NCI-H2196 (cell line): Measurements from ENCODE around the gene DAPK1.
"Not testable (repeated sequence)": the region's sequence is repeated elsewhere in the genome, so short reads cannot be mapped to it uniquely, and the experiment has no call there.

ENCODE experiments used
- DNase-seq: peaks from one replicate; lab custom pipeline; 2025; ENCODE audit not compliant: unreplicated experiment; lab: John Stamatoyannopoulos, UW

DAPK1 gene

DNA sequence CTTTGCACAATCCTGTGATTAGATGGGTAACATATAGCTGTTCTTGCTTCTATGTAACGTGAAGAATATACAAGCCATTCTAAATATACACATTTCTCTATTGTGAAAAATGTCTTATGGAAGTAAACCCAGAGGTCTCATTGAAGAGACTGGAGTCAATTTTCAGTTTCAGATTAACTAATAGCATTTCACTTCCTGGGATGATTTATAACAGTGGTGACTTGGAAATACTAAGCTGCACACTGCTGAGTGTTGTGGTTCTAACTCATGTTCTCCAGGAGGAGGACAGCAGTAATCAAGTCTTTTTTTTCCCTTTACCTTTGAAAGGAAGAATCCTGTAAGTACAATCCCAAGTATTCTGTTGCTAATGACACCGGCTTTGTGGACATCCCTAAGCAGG, 231.6 kb downstream of the DAPK1 start:
- DNase-seq, result no peak

DNA sequence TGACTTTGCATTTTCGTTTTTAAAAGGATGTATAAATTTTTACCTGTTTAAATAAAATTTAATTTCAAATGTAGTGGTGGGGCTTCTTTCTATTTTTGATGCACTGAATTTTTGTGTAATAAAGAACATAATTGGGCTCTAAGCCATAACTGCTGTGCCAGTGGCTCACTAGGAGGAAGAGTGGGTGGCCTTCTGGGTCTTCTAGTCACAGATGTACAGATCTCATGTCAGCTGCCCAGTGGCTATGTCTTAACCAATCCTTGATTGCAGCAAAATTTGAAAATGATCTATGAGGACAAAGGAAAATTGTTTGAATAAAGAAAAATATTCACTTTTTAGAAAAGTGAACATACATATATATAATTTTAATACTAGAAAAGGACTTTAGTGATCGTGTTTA, 233.7 kb downstream of the DAPK1 start:
- DNase-seq, result no peak

DNA sequence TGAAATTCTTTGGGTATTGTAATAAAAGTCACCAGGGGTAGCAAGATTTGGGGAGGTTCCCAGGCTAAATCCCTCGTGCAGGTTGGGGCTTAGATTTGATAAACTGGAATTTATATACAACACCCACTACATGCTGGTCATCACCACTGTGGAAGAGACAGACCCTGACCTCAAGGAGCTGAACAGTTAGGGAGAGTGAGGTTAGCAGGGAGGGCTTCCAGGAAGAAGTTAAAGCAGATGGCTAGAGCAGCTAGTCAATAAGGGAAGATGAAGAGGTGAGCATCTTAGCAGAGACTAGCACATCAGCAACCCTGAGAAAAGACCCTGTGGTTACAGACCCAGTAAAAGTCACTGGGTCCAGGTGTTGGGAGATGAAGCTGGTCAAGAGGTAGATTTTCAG, 234.7 kb downstream of the DAPK1 start:
- no peak for DNase-seq

DNA sequence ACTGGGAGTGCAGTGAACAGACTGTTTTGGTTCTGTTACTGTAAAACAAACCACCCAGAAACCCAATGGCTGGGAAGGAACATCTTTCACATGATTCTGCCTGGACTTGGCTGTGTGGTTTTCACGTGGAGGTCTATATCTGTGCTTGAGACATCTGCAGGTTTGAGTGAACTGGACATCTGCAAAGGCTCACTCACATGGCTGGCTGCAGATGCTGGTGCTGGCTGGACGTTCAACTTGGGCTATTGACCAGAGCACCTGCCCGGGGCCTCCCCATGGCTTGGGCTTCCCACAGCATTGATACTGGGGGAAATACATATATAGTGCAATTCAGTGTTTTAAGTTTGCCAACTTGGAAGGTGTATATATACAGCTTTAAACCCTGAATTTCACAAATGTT, 235.1 kb downstream of the DAPK1 start:
- DNase-seq, result no peak

DNA sequence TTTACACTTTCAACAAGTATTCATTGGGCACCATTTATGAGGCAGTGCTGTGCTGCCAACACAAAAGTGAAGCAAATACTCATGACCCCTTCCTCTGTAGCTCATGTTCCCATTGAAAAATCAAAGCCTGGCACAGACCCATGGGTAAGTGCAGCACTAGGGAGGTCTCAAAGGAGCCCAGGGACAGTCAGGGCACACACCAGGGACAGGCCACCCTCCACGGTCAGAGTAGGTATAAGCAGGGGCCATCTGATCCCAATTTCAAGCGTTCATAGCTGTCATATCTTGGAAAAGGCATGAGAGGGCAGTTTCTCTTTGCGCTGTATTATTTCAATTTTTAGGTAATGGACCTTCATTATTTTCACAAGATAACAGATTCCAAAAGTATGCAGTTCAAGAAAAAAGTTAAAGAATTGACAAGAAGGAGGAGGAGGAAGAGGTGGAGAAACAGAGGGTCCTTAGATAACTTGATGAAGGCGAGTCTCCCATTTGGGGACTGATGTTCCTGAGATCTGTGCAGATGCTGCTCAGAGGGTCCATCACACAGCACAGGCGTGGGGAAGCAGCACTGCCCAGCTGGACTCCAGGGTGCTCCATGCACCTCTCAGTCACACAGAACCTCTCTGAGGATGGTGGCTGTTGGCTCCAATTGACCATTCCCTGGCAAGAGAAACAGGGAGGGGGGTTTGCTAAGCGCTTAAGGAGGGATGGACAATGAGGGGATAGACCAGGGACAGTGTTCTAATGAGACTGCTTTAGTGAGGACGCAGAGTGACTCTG, 235.8 kb downstream of the DAPK1 start:
- DNase-seq, result no peak

DNA sequence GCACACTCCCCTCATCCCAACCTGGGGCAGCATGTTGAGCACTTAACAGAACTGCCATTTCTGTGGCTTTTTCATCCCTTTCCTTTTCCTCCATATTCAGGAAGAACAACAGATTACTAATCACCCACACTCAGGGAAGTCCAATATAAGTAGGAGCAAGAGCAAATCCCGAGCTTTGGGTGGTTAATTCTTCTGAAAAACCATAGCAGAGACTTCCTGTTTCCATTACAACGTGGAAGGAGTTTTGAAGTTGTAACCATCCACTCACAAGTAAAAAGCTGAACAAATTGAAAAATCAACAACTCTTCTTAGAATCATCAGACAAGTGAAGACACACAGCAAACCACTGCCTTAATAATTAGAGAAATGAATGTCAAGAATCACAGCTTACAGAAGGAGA, 236.4 kb downstream of the DAPK1 start:
- DNase-seq, result no peak

DNA sequence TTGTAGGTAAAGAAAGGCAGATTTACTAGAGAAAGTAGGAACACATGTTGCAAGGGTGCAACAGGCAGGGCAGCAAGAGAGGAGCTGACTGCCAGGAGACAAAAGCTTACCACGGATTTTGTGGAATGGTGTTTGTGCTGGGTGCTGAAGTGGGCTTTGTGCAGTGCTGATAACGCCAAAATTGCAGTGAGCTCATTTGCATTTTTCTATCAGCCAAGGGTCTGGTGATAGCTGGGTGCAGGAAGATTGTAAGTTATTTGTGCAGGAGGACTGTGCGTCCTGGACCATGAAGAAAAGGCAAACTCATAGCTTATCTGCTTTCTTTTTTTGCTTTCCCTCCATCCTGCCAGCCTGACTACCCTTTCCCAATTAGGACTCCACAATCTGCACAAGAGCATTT, 241.9 kb downstream of the DAPK1 start:
- no peak for DNase-seq

DNA sequence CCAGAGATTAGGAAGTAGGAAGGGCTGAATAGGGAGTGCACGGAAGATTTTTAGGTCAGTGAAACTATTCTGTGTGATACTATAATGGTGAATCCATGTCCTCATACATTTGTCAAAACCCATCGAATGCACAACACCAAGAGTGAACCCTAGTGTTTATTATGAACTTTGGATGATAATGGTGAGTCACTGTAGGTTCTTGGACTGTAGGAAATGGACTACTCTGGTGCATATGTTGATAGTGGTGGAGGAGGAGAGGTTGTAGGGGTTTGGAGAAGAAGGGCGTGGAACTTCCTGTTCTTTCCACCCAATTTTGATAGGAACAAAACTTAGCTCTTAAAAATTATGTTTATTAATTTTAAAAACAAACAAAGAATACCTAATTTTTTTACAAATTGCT, 242.5 kb downstream of the DAPK1 start:
- DNase-seq, result no peak

DNA sequence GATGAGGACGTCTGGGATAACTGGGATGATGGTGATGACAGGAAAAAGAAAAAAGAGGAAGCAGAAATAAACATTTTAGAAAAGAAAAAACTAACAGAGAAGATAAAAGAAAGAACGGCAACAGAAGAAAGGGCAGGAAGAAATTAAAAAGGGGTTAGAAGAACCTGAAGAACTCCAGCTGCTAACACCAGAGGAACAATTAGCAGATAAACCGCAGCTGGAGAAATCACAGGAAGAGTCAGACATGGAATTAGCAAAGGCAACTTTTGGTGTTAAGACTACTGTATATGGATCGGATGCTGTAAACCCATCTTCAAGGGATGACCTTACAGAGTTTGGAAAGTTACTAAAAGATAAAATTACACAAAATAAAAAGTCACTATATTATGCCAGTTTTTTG, 243.7 kb downstream of the DAPK1 start:
- DNase-seq, result no peak

DNA sequence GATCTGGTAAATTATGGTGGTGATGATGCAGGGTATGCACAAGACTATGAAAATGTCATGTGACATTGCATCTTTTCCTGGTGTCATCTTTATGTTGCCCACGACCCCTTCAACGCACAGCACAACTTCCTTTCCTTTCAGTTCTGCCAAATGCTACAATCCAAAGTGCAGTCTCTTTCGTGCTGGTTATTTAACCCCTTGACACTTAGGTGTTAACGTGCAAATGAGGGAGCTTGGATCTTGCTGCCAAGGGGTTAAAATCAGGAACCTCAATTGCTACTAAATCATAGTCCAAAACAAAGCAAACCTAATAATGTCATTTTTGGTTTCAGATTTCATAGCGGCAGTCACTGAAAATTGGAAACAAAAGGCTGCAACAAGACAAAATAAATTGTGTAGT, 244.2 kb downstream of the DAPK1 start:
- DNase-seq, result no peak

DNA sequence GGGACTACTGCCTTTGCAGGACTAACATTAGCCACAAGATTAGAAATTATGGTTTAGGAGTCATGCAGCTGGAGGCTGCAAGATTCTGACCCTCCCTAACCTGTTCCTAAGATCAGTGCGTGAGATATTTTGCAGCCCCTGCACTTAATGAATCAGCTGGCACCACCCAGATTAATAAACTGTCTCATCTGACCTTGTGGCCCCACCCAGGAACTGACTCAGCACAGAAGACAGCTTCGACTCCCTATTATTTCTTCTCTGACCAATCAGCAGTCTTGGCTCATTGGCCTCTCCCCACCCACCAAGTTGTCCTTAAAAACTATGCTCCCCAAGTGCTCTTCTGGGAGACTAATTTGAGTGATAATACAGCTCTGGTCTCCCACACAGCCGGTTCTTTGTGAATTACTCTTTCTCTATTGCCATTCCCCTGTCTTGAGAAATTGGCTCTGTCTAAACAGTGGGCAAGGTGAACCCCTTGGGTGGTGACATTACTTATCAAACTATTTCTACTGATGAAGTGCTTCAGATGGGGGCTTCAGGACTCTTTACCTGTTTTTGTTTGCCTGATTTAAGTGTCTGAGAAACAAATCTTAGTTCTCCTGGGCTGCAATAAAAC, 245.3 kb downstream of the DAPK1 start:
- DNase-seq, result no peak

DNA sequence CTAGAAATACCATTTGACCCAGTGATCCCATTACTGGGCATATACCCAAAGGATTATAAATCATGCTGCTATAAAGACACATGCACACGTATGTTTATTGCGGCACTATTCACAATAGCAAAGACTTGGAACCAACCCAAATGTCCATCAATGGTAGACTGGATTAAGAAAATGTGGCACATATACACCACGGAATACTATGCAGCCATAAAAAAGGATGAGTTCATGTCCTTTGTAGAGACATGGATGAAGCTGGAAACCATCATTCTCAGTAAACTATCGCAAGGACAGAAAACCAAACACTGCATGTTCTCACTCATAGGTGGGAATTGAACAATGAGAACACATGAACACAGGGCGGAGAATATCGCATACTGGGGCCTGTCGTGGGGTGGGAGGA, 246.6 kb downstream of the DAPK1 start:
- not testable (repeated sequence) for DNase-seq

DNA sequence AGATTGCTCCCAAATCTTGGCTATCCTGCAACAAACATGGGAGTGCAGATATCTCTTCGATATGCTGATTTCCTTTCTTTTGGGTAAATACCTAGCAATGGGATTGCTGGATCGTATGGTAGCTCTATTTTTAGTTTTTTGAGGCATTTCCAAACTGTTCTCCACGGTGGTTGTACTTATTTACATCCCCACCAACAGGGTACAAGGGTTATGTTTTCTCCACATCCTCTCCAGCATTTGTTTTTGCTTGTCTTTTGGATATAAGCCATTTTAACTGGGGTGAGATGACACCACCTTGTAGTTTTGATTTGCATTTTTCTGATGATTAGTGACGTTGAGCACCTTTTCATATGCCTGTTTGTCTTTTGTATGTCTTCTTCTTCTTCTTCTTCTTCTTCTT, 248.5 kb downstream of the DAPK1 start:
- no peak for DNase-seq

DNA sequence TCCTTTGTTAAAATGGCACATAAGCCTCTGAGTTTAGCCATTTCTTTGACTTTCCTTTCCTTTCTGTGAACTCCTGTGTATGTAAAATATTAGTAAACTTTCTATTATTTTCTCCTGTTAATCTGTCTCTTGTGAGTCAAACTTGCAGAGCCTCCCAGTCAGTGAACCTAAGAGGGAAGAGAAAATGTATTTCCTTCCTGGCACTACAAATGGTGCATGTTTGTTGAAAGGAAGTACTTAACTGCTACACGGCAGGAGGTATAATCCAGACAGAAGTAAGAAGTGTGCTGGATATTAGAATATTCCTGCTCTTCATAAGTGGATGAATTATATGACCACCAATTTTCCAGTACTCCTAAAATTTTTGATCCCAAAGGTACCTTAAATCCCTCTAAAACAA, 251.2 kb downstream of the DAPK1 start:
- no peak for DNase-seq

DNA sequence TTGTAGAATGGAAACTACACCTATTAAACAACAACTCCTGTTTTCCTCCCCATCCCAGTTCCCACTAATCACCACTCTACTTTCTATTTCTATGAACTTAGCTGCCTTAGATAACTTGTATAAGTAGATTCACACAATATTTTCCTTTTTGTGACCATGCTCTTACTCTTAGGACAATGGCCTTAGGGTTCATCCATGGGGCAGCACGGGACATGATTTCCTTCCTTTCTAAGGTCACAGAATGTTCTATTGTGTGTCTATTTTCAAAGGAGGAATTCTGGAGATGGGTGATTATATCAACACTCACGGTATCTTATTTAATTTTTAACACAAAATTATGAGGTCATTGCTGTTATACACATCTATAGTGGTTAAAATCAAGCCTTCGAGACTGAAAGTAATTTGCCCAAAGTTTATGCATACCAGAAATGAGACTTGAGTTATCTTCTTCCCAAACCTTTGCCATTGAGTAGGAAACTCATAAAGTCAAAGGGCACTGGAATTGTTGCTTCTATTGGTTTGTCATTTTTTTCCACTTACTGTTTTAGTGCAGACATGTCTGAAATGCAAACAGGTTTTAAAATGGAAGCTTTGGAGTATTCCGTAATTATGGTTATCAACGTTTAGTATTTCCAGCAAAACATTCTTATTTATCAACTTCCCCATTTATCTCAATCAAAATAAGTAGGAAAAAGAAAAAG, 251.8 kb downstream of the DAPK1 start:
- no peak for DNase-seq

DNA sequence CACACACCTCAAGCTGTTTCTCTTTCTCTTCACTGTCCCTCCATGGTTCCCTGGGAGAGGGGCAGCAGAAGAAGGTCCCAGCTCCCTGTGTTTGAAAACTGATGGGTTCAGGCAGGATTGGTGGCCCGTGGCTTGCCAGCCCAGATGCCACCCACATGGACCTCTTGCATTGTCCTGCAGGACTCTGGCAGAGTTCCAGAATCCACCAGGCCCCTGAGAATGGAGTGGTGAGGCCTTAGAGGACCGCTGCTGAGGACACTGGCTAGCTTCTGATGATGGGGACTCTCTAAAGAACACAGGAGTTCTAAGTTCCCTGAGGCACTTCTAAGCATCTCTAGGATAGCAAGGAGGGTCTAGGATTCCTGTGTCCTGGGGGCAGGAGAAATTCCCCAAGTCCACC, 253.1 kb downstream of the DAPK1 start:
- DNase-seq, result no peak

DNA sequence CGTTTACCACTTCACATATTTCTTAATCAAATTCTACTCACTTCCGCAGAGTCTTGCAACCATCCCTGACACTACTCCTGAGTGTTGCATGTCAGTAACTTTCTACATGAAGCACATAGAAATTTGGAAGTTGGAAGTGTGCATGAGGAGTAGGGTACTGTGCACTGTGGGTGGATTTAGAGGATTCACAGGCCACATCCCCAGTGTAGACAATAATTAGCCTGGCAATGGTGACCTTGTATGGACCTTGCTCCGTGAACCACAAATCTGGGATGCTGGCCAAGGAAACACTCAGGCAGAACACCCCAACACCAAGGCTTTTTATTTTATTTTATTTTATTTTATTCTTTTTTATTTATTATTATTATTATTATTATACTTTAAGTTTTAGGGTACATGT, 253.8 kb downstream of the DAPK1 start:
- DNase-seq, result no peak

DNA sequence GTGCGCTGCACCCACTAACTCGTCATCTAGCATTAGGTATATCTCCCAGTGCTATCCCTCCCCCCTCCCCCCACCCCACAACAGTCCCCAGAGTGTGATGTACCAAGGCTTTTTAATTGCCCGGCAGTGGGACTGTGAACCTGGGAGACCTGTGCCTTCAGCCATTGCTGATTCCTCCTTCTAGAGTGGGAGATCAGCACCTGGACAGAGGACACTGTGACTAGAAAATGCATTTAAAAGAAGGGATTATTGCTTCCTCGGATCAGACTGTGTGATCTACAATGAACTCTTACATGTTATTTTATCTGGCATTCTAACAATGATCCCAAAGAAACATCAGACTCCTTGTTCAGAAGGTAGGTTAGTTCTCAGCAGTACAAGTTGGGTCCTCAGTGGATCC, 254.2 kb downstream of the DAPK1 start:
- no peak for DNase-seq

DNA sequence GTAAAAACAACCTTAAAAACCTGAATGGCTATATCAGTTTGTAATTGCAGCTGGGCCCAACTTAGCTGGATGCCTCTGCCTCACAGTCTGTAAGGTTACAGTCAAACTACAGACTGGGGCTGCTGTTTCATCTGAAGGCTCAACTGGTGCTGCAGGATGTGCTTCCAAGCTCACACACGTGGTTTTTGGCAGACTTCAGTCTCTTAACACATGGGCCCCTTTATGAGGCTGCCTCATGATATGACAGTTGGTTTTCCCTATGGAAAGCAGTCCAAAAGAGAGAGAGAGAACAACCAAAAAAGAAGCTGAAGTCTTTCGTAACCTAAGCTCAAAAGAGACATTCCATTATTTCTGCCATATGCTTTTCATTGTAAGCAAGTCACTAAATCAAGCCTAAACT, 255.6 kb downstream of the DAPK1 start:
- no peak for DNase-seq
